GM23248 (cell line): ENCODE measurements around the gene ATP5F1B. TPM values are rescaled to one million over a fixed set of nuclear protein-coding genes. Genes with fewer than 3 reads are reported as not detected.
"Not testable (repeated sequence)": the region's sequence is repeated elsewhere in the genome, so short reads cannot be mapped to it uniquely, and the experiment has no call there.

Source experiments
- DNase-seq: peaks from one replicate; pipeline ENCODE4 v3.0.0-alpha.2; 2015
- H2AFZ ChIP-seq: fragments of 200-600 bp; sonication (generic); 2 replicates; pipeline ENCODE4 v1.6.1; 2016; ENCODE audit warnings: antibody characterized with exemption
- H3F3A ChIP-seq: fragments of 200-600 bp; sonication (generic); 2 replicates; pipeline ENCODE4 v1.6.1; 2016; ENCODE audit warnings: mild to moderate bottlenecking, antibody characterized with exemption, mixed run types; ENCODE audit not compliant: insufficient read depth
- H3K27ac ChIP-seq: fragments of 200-600 bp; sonication (generic); 2 replicates; pipeline ENCODE4 v1.5.1; 2016; ENCODE audit warnings: mild to moderate bottlenecking
- H3K27me3 ChIP-seq: fragments of 200-600 bp; sonication (generic); replicated peaks from 2 replicates; pipeline ENCODE4 v1.6.1; 2016; ENCODE audit warnings: mild to moderate bottlenecking; ENCODE audit not compliant: insufficient read depth
- H3K36me3 ChIP-seq: fragments of 200-600 bp; sonication (generic); 2 replicates; pipeline ENCODE4 v1.6.1; 2016; ENCODE audit warnings: low read depth, mild to moderate bottlenecking
- H3K4me1 ChIP-seq: fragments of 200-600 bp; sonication (generic); 2 replicates; pipeline ENCODE4 v1.6.1; 2016; ENCODE audit warnings: mild to moderate bottlenecking; ENCODE audit not compliant: insufficient read depth
- H3K4me2 ChIP-seq: fragments of 200-600 bp; sonication (generic); one replicate; pipeline ENCODE4 v1.6.1; 2016; ENCODE audit warnings: mild to moderate bottlenecking; ENCODE audit not compliant: unreplicated experiment
- H3K4me3 ChIP-seq: fragments of 200-600 bp; sonication (generic); 2 replicates; pipeline ENCODE4 v1.5.1; 2016; ENCODE audit warnings: mild to moderate bottlenecking
- H3K79me2 ChIP-seq: fragments of 200-600 bp; sonication (generic); 2 replicates; pipeline ENCODE4 v1.6.1; 2016; ENCODE audit warnings: mild to moderate bottlenecking; ENCODE audit not compliant: insufficient read depth
- H3K9ac ChIP-seq: fragments of 200-600 bp; sonication (generic); 2 replicates; pipeline ENCODE4 v1.6.1; 2016; ENCODE audit warnings: mild to moderate bottlenecking
- H3K9me2 ChIP-seq: fragments of 200-600 bp; sonication (generic); 2 replicates; pipeline ENCODE4 v1.6.1; 2016; ENCODE audit warnings: mixed run types, mild to moderate bottlenecking, moderate library complexity; ENCODE audit not compliant: insufficient read depth
- H3K9me3 ChIP-seq: fragments of 200-600 bp; sonication (generic); one replicate; pipeline ENCODE4 v1.6.1; 2017; ENCODE audit warnings: low read depth
- H4K20me1 ChIP-seq: fragments of 200-600 bp; sonication (generic); 2 replicates; pipeline ENCODE4 v1.6.0; 2016; ENCODE audit not compliant: insufficient read depth
- EZH2 ChIP-seq: fragments of 200-600 bp; sonication (generic); IDR thresholded peaks from 2 replicates; pipeline ENCODE4 v1.6.1; 2018; ENCODE audit warnings: antibody characterized with exemption, mild to moderate bottlenecking; ENCODE audit not compliant: insufficient read depth, poor library complexity, severe bottlenecking
- EZH2phosphoT487 ChIP-seq: fragments of 200-600 bp; sonication (generic); IDR thresholded peaks from 2 replicates; pipeline ENCODE4 v1.6.1; 2018; ENCODE audit warnings: antibody characterized with exemption, moderate library complexity, mild to moderate bottlenecking, low read depth; ENCODE audit not compliant: insufficient read depth
- WGBS, 2 experiments: methylation state at CpG; one replicate each; pipeline ENCODE4 v1.1.6; 2015 to 2017; ENCODE audit warnings: low lambda C conversion rate in 2 of 2, low coverage in 1 of 2; ENCODE audit errors: missing lambda C conversion rate in 2 of 2; 5-methylcytosine and 5-hydroxymethylcytosine counted together
- in situ Hi-C: fragments of 300-500 bp; cut with MboI; formaldehyde crosslinking; loops from 2 replicates; pipeline ENCODE4 v1.15.0; 2020
- polyA plus RNA-seq: library from polyadenylated mRNA; unstranded; fragments of >200 nt; fragmentation: Nextera tagmentation; extraction: Ambion mirVana; gene quantifications from 2 replicates; pipeline ENCODE4 v1.2.1, GENCODE V29; 2016
- total RNA-seq: library from RNA; depleted of rRNA; stranded (reverse); fragments of >200 nt; shearing (Covaris generic); gene quantifications from 2 replicates; pipeline ENCODE4 v1.2.3, GENCODE V29; 2014

Gene ATP5F1B
- total and polyA plus RNA-seq, 2 experiments from 2014 or later: 505 to 826 TPM

DNA sequence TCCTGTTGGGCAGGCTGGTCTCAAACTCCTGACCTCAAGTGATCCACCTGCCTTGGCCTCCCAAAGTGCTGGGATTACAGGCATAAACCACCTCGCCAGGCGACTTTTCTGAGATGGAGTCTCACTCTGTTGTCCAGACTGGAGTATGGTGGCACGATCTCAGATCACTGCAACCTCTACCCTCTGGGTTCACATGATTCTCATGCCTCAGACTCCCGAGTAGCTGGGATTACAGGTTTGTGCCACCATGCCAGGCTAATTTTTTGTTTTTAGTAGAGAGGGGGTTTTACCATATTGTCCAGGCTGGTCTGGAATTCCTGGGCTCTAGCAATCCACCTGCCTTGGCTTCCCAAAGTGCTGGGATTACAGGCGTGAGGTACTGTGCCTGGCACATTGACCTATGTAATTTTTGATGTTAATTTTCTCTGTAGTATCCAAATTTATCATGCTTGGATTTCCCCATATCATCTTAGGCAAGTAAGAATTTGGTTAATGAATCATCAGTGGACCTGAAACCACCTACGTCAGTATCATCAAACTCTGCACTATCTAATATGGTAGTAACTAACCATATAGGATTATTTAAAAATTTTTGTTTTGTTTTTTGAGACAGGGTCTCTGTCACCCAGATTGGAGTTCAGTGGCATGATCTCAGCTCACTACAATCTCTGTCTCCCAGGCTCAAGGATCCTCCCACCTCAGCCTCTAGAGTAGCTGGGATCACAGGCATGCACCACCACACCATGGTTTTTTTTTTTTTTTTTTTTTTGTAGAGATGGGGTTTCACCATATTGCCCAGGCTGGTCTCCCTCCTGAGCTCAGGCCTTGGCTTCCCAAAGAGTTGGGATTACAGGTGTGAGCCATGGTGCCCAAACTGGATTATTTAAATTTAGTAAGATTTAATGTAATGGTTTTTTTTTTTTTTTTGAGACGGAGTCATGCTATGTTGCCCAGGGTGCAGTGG lies 11.9 kb upstream of the ATP5F1B start:
- Histone ChIP-seq H3K4me3 (no peak overlapping the region), H3K4me2 (no peak overlapping the region), H3K9me3 (no peaks in the 10 kb centered on the region), H4K20me1 (no peaks in the 10 kb centered on the region), H3K27ac (no peak overlapping the region), H3F3A (peaks cover 24% of the 10 kb centered on the region), H3K36me3 (peaks cover 8% of the 10 kb centered on the region; the same call in 1 of the 2 replicates), H3K9me2 (no peaks in the 10 kb centered on the region), H3K27me3 (no peaks in the 10 kb centered on the region), H3K4me1 (no peaks in the 10 kb centered on the region), H3K79me2 (0 out of 2 replicates have a peak, but pooled peaks cover 10% of the 10 kb centered on the region), H3K9ac (no peak overlapping the region), H2AFZ (no peak overlapping the region)
- in situ Hi-C loops: no loop called here
- TF ChIP-seq EZH2phosphoT487 (no peak), EZH2 (no peak)
- DNase-seq: no peak
- 82 to 90% methylated on average over 7 of the region's 7 CpGs for WGBS, 2 experiments

DNA sequence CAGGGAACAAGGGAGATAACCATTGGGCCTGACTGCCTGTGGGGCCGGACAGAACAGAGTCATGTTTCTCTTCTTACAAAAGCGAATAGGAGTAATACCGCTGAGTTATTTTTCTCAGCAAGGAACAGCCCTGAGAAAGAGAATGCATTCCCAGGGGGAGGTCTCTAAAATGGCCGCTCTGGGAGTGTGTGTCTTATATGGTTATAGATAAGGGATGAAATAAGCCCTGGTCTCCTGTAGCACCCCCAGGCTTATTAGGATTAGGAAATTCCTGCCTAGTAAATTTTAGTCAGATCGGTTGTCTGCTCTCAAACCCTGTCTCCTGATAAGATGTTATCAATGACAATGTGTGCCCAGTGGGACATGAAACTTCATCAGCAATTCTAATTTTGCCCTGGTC lies 8.0 kb upstream of the ATP5F1B start:
- H3K4me1 ChIP-seq, H3K9me2 ChIP-seq, H3F3A ChIP-seq, H3K4me3 ChIP-seq, H3K36me3 ChIP-seq, H4K20me1 ChIP-seq, in situ Hi-C loops, DNase-seq, H3K79me2 ChIP-seq, H3K9ac ChIP-seq, H3K27me3 ChIP-seq, H3K4me2 ChIP-seq, H2AFZ ChIP-seq, H3K27ac ChIP-seq, H3K9me3 ChIP-seq: not testable (repeated sequence)
- WGBS, 2 experiments: 75 to 80% methylated on average over 5 of the region's 5 CpGs

DNA sequence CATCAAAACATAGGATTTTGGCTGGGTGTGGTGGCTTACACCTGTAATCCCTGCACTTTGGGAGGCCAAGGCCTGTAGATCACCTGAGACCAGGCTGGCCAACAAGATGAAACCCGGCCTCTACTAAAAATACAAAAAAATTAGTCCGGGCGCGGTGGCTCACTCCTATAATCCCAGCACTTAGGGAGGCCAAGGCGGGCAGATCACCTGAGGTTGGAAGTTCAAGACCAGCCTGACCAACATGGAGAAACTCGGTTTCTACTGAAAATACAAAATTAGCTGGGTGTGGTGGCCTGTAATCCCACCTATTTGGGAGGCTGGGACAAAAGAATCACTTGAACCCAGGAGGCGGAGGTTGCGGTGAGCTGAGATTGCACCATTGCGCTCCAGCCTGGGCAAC lies 2.2 kb upstream of the ATP5F1B start:
- H3K27ac ChIP-seq, DNase-seq, H3K9ac ChIP-seq, H2AFZ ChIP-seq, H3K27me3 ChIP-seq, H3K4me1 ChIP-seq, H3K9me3 ChIP-seq, in situ Hi-C loops, H3K9me2 ChIP-seq, H3K4me2 ChIP-seq, H3K4me3 ChIP-seq: not testable (repeated sequence)
- Histone ChIP-seq H3K36me3 (peaks cover 15% of the 10 kb centered on the region), H4K20me1 (peaks cover 13% of the 10 kb centered on the region; the same call in 1 of the 2 replicates), H3F3A (peaks cover 11% of the 10 kb centered on the region; the same call in 1 of the 2 replicates), H3K79me2 (peaks cover 28% of the 10 kb centered on the region)
- 91 to 98% methylated on average over 9 of the region's 9 CpGs for WGBS, 2 experiments

DNA sequence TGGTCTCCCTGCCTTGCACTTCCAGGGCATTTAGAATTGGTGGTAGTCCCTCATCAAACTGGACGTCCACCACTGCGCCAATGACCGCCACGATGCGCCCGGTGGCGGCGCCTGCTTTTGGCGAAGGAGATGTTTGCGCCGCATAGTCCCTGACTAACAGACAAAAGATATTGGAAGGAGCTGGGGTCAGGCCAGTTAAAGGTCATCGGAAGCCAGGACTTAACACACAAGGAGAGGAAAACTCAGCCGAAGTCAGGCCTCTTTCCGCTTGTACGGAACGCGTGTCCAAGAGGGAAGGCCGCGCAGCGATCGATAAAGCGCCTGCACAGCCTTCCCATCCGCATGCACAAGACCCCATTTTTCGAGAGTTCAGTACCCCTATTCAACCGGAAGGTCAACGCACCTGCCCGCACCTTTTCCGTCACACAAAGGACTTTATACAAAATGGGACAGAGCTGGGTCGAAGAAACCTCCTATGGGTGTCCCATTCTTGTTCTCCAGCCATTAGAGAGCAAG lies 525 bp downstream of the ATP5F1B start:
- Histone ChIP-seq H3K27ac (peak overlapping the region; percentile 64), H4K20me1 (peaks cover 13% of the 10 kb centered on the region; the same call in 1 of the 2 replicates), H3F3A (peaks cover 27% of the 10 kb centered on the region), H3K9me3 (no peaks in the 10 kb centered on the region), H3K9ac (peak overlapping the region; percentile 96), H3K27me3 (no peaks in the 10 kb centered on the region), H3K4me2 (peak overlapping the region; percentile 97), H3K79me2 (peaks cover 55% of the 10 kb centered on the region), H2AFZ (peak overlapping the region; percentile 72), H3K4me3 (peak overlapping the region; percentile 94), H3K4me1 (peaks cover 9% of the 10 kb centered on the region; the same call in 1 of the 2 replicates), H3K36me3 (peaks cover 41% of the 10 kb centered on the region), H3K9me2 (no peaks in the 10 kb centered on the region)
- in situ Hi-C loops: no loop called here
- WGBS, 2 experiments: 0 to 6% methylated on average over 29 of the region's 29 CpGs
- TF ChIP-seq EZH2: no peak
- no peak for TF ChIP-seq EZH2phosphoT487
- peak; percentile 59 for DNase-seq
